ENCODE results near the gene C12orf56.

The C12orf56 gene

DNA sequence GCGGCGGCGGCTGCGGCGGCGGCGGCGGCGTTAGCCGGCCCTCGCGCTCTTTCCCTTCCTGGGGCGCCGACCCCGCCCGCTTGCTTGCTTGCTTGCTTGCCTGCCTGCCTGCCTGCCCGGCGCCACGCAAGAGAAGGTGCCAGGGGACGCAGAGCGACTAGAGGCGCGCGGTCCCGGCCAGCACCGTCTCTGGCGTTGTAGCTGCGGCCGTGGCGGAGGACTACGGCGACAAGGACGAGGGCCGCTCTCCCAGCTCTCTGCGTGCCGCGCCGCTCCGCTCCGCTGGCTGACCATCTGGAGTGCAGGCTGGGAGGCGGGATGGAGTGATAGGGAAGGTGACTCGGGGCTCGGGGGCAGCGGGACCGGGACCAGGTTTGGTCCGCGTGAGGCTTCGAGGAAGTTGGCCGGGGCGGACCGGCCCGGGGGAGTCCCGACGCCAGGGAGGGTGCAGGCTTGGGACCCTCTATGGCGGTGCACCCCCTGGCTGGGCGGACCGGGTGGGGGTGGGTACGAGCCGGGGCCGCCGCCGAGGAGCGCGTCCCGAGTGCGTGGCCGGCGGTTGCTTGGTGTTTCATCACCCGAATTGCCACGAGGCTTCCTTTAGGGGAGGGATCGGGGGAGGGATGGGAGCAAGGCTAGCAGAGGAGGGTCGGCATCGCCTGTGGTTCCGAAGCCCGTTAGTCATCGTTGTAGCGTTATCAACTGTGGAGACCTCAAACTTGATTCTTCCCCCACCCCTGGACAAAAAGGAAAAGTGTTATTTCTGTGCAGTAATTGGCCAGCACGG is 14.1 kb upstream of the C12orf56 start:
- peak overlapping the region; percentile 73 for H3K4me3 ChIP-seq (replicated peaks; ENCODE audit: low read depth, low read length)
- peak; percentile 25 for DNase-seq (ENCODE audit: extremely low read depth, low read depth)

DNA sequence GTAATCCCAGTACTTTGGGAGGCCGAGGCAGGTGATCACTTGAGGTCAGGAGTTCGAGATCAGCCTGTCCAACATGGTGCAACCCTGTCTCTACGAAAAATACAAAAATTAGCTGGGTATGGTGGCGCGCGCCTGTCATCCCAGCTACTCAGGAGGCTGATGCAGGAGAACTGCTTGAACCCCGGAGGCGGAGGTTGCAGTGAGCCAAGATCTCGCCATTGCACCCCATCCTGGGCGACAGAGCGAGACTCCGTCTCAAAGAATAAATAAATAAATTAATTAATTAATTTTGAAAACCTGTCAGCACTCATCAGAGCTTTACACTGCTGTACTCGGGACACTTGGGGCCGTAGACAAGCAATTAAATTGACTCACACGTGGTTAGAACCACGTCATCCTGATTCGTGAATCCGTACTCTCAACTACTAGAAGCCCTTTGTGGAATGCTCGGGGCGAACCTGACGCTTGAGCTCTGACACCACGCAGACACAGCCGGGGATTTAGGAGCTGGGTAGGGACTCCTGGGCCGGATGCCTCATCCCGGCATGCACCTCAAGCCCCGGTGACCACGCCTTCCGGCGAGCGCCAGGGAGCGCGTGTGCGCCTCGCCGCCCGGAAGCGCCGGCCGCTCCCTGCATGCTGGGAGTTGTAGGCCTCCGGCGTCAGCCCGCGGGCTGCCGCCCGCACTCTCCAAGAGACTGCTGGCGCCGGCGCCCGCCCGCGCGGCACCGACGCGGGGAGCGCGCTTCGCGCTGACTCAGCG is 13.3 kb upstream of the C12orf56 start, which contains the start of gene XPOT:
TSS of gene XPOT (plus strand) at position 686 of the 763 bp plus-strand sequence. CDS start 5,644 bp downstream, outside the sequence.
- peak within 1 kb of the TSS; percentile 73 for H3K4me3 ChIP-seq (replicated peaks; ENCODE audit: low read depth, low read length)
- peak; percentile 89 for DNase-seq (ENCODE audit: extremely low read depth, low read depth)
- TF ChIP-seq, protein P1, sequence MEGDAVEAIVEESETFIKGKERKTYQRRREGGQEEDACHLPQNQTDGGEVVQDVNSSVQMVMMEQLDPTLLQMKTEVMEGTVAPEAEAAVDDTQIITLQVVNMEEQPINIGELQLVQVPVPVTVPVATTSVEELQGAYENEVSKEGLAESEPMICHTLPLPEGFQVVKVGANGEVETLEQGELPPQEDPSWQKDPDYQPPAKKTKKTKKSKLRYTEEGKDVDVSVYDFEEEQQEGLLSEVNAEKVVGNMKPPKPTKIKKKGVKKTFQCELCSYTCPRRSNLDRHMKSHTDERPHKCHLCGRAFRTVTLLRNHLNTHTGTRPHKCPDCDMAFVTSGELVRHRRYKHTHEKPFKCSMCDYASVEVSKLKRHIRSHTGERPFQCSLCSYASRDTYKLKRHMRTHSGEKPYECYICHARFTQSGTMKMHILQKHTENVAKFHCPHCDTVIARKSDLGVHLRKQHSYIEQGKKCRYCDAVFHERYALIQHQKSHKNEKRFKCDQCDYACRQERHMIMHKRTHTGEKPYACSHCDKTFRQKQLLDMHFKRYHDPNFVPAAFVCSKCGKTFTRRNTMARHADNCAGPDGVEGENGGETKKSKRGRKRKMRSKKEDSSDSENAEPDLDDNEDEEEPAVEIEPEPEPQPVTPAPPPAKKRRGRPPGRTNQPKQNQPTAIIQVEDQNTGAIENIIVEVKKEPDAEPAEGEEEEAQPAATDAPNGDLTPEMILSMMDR (IDR thresholded peaks at IDR 0.05; ENCODE audit: low read depth, low read length, missing control alignments) = no peak

More for the DNA sequence above, 14.1 kb upstream of the C12orf56 start:
- TF ChIP-seq, protein P1 (IDR thresholded peaks at IDR 0.05; ENCODE audit: low read depth, low read length, missing control alignments) = no peak

DNA sequence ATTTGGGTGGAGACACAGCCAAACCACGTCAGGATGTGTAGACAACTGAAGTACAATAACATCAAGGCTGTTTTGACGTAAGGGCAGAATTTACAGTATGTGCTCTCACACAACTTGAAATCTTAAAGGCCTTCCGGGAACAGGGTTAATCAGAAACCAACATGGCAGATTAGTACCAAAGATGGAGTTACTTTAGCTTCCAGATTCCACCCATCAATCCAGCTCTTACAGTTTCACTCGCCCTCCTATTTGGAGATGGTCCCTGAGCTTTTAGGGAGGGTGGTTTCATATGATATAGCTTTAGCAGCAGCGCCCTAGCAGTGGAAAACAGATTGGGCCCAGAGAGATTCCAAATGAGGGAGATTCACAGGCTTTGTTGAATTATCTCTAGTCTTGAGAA is 11.6 kb upstream of the C12orf56 start:
- H3K4me3 ChIP-seq (replicated peaks; ENCODE audit: low read depth, low read length) = no peak overlapping the region
- TF ChIP-seq, protein P1 (IDR thresholded peaks at IDR 0.05; ENCODE audit: low read depth, low read length, missing control alignments) = no peak
- DNase-seq (ENCODE audit: extremely low read depth, low read depth) = no peak

DNA sequence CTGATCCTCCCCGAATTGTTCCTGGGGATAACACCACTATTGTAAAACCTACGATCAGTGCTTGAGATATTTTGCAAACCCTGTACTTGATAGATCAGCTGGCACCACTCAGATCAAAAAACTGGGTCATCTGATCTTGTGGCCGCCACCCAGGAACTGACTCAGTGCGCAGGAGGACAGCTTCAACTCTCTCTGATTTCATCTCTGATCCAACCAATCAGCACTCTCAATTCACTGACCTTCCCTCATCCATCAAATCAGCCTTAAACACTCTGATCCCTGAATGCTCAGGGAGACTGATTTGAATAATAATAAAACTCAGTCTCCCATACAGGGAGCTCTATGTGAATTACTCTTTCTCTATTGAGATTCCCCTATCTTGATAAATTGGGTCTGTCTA is 9.5 kb upstream of the C12orf56 start:
- DNase-seq (ENCODE audit: extremely low read depth, low read depth) = no peak
- TF ChIP-seq, protein P1 (IDR thresholded peaks at IDR 0.05; ENCODE audit: low read depth, low read length, missing control alignments) = no peak
- H3K4me3 ChIP-seq (replicated peaks; ENCODE audit: low read depth, low read length) = no peak overlapping the region

DNA sequence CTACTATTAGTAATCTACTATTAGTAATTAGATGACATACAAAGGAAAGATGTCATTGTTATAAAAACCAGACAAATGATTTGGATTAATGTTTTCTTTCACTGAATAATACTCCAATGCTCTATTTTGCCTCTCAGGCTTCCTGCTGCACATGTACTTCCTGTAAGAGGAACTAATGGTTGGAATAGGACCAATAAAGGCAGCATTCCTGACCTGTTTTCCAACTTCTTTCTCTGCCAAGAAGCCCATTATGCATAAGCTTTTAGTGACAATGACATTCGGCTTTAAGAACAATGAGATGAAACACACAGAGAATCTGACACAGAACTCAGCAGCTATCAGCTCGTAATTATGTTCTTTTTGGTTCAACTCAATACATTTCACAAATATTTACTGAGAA is 5.2 kb upstream of the C12orf56 start:
- no peak for DNase-seq (ENCODE audit: extremely low read depth, low read depth)
- no peak overlapping the region for H3K4me3 ChIP-seq (replicated peaks; ENCODE audit: low read depth, low read length)
- TF ChIP-seq, protein P1 (IDR thresholded peaks at IDR 0.05; ENCODE audit: low read depth, low read length, missing control alignments) = no peak

DNA sequence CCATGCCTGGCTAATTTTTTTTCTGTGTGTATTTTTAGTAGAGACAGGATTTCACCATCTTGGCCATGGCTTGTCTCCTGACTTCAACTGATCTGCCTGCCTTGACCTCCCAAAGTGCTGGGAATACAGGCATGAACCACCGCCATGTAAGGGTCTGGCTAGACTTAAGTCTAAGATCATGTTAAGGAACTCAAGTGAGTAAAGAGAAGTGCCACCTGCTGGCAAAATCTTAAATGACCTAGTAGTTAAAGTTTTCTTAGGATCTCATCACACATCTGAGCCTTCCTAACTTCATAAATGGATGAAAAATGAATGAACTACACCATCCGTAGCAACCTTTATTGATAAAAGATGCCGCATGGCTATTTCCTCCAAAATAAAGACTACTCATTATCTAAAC is 1.7 kb upstream of the C12orf56 start:
- DNase-seq (ENCODE audit: extremely low read depth, low read depth) = no peak
- TF ChIP-seq, protein P1 (IDR thresholded peaks at IDR 0.05; ENCODE audit: low read depth, low read length, missing control alignments) = peak; percentile 15

More for the DNA sequence above, 1.7 kb upstream of the C12orf56 start:
- no peak overlapping the region for H3K4me3 ChIP-seq (replicated peaks; ENCODE audit: low read depth, low read length)

Data from HFF-Myc (cell line).